HG02642 (cell line): Measurements from ENCODE around the gene CLDN15.
A peak's percentile ranks its signal among the peaks of the same experiment; 100 is the strongest.

Source experiments
- ATAC-seq: cut with Tn5 transposase; IDR thresholded peaks from one replicate; pipeline ENCODE4 v1.9.1; 2021; ENCODE audit warnings: mild to moderate bottlenecking; ENCODE audit not compliant: unreplicated experiment, poor library complexity

The CLDN15 gene

GRCh38 chr7:101244375-101245146, 7.0 kb upstream of the CLDN15 start, which contains the start of gene FIS1:
FIS1 (minus strand) TSS chr7:101245081; CDS start chr7:101245004, 77 bp downstream.
- peak; percentile 92 for ATAC-seq

- ATAC-seq = no peak
Measured at GRCh38 chr7:101243646-101244374, 6.2 kb upstream of the CLDN15 start.

GRCh38 chr7:101241443-101242349, 4.1 kb upstream of the CLDN15 start:
- no peak for ATAC-seq

- no peak for ATAC-seq
Measured at GRCh38 chr7:101241015-101241363, 3.4 kb upstream of the CLDN15 start.

GRCh38 chr7:101240226-101241014, 2.8 kb upstream of the CLDN15 start:
- ATAC-seq = no peak

- ATAC-seq = no peak
Measured at GRCh38 chr7:101239951-101240220, 2.3 kb upstream of the CLDN15 start.

- no peak for ATAC-seq
Measured at GRCh38 chr7:101239191-101239950, 1.8 kb upstream of the CLDN15 start.

- ATAC-seq = no peak
Measured at GRCh38 chr7:101238226-101239182, 902 bp upstream of the CLDN15 start.

- no peak for ATAC-seq
Measured at GRCh38 chr7:101236292-101236835, 1.2 kb downstream of the CLDN15 start.

- ATAC-seq = no peak
Measured at GRCh38 chr7:101235522-101235921, 2.1 kb downstream of the CLDN15 start.

- no peak for ATAC-seq
Measured at GRCh38 chr7:101235050-101235449, 2.6 kb downstream of the CLDN15 start.

GRCh38 chr7:101234636-101235035, 3.0 kb downstream of the CLDN15 start:
- ATAC-seq = no peak

GRCh38 chr7:101233907-101234547, 3.6 kb downstream of the CLDN15 start:
- no peak for ATAC-seq

- ATAC-seq = no peak
Measured at GRCh38 chr7:101232141-101232850, 5.3 kb downstream of the CLDN15 start.

GRCh38 chr7:101231644-101232043, 6.0 kb downstream of the CLDN15 start:
- ATAC-seq = no peak

- ATAC-seq = no peak
Measured at GRCh38 chr7:101226721-101227120, 10.9 kb downstream of the CLDN15 start.

- ATAC-seq = no peak
Measured at GRCh38 chr7:101225650-101226049, 12.0 kb downstream of the CLDN15 start.
